GM21576 (cell line): ENCODE results near the gene ATG2A.

Source experiments
- ATAC-seq: cut with Tn5 transposase; IDR thresholded peaks from one replicate; pipeline ENCODE4 v1.9.1; 2021; ENCODE audit warnings: mild to moderate bottlenecking, moderate library complexity; ENCODE audit not compliant: unreplicated experiment

Gene ATG2A

GRCh38 chr11:64872790-64873488 lies 44.1 kb downstream of the ATG2A start:
- ATAC-seq, result no peak

GRCh38 chr11:64871492-64871891 lies 45.5 kb downstream of the ATG2A start:
- ATAC-seq, result no peak

GRCh38 chr11:64870893-64871466 lies 46.0 kb downstream of the ATG2A start:
- no peak for ATAC-seq

GRCh38 chr11:64870176-64870892 lies 46.7 kb downstream of the ATG2A start:
- no peak for ATAC-seq

GRCh38 chr11:64869571-64870175 lies 47.3 kb downstream of the ATG2A start:
- no peak for ATAC-seq

- ATAC-seq, result no peak
Measured at GRCh38 chr11:64868904-64869570, 48.0 kb downstream of the ATG2A start.

- no peak for ATAC-seq
Measured at GRCh38 chr11:64867748-64868462, 49.1 kb downstream of the ATG2A start.

GRCh38 chr11:64866173-64866491 lies 50.9 kb downstream of the ATG2A start:
- no peak for ATAC-seq

GRCh38 chr11:64865286-64866172 lies 51.5 kb downstream of the ATG2A start:
- ATAC-seq, result no peak

- ATAC-seq, result no peak
Measured at GRCh38 chr11:64864473-64865285, 52.3 kb downstream of the ATG2A start.

GRCh38 chr11:64864135-64864472 lies 52.9 kb downstream of the ATG2A start:
- ATAC-seq, result no peak

GRCh38 chr11:64863391-64864060 lies 53.5 kb downstream of the ATG2A start:
- ATAC-seq, result no peak

- ATAC-seq, result no peak
Measured at GRCh38 chr11:64862987-64863390, 54.0 kb downstream of the ATG2A start.

GRCh38 chr11:64861227-64861975 lies 55.6 kb downstream of the ATG2A start:
- ATAC-seq, result no peak

GRCh38 chr11:64859542-64860414 lies 57.2 kb downstream of the ATG2A start:
- peak; percentile 65 for ATAC-seq

GRCh38 chr11:64858467-64859263 lies 58.3 kb downstream of the ATG2A start:
- no peak for ATAC-seq
